Gastroesophageal sphincter (tissue), 4 donors: ENCODE results near the gene TMEM131. TPM values are rescaled to one million over a fixed set of nuclear protein-coding genes. Genes with fewer than 3 reads are reported as not detected.

ENCODE experiments used
- ATAC-seq: fragments of 150-250 bp; one replicate; pipeline ENCODE4 v1.9.1; 2016; ENCODE audit warnings: mild to moderate bottlenecking, moderate library complexity
- H3K27ac ChIP-seq, 4 donors: fragments of 200-600 bp; sonication (generic) in 3 of 4; 1 replicate in 3 of 4; 2 replicates in 1 of 4; pipeline ENCODE4 v1.5.1; 2016 to 2019
- H3K27me3 ChIP-seq: fragments of 200-600 bp; sonication (generic); one replicate; pipeline ENCODE4 v1.5.1; 2019
- H3K36me3 ChIP-seq, 2 donors: fragments of 200-600 bp; sonication (generic); one replicate each; pipeline ENCODE4 v1.5.1; 2019; ENCODE audit warnings: control low read depth in 1 of 2
- H3K4me1 ChIP-seq, 3 donors: fragments of 200-600 bp; sonication (generic); 1 replicate in 2 of 3; 2 replicates in 1 of 3; pipeline ENCODE4 v1.5.1; 2016 to 2019; ENCODE audit warnings: control low read depth in 2 of 3
- H3K4me3 ChIP-seq, 2 donors: fragments of 200-600 bp; sonication (generic); one replicate each; pipeline ENCODE4 v1.5.1; 2019; ENCODE audit warnings: mild to moderate bottlenecking in 1 of 2, moderate library complexity in 1 of 2
- H3K9me3 ChIP-seq, 3 donors: fragments of 200-600 bp; sonication (generic); one replicate each; pipeline ENCODE4 v1.5.1; 2017 to 2019; ENCODE audit warnings: control low read depth in 2 of 3
- CTCF ChIP-seq, 4 experiments: fragments of 200-600 bp in 2 of 4; fragments of 450-650 bp in 2 of 4; sonication (generic) in 1 of 4; IDR thresholded peaks; one replicate each; pipeline ENCODE4 v1.5.1; 2017 to 2019; ENCODE audit warnings: antibody characterized with exemption in 4 of 4, mild to moderate bottlenecking in 2 of 4, moderate library complexity in 2 of 4
- EP300 ChIP-seq: sonication (generic); formaldehyde crosslinking; IDR thresholded peaks from one replicate; pipeline ENCODE4 v1.6.1; 2017; ENCODE audit warnings: antibody characterized with exemption, mild to moderate bottlenecking
- POLR2A ChIP-seq, 2 donors: fragments of 450-650 bp; IDR thresholded peaks; one replicate each; pipeline ENCODE4 v1.6.1; 2017; ENCODE audit warnings: antibody characterized with exemption in 2 of 2, mild to moderate bottlenecking in 2 of 2, moderate library complexity in 1 of 2
- POLR2AphosphoS5 ChIP-seq: sonication (generic); formaldehyde crosslinking; IDR thresholded peaks from one replicate; pipeline ENCODE4 v1.6.1; 2017; ENCODE audit warnings: antibody characterized with exemption
- WGBS, 2 donors: methylation state at CpG; one replicate each; pipeline ENCODE4 v1.1.5; 2018; ENCODE audit warnings: low coverage in 1 of 2; 5-methylcytosine and 5-hydroxymethylcytosine counted together
- total RNA-seq, 4 donors: library from RNA; depleted of rRNA; stranded (reverse); fragments of >200 nt; gene quantifications; one replicate each; pipeline ENCODE4 v1.1.0, GENCODE V29; 2016

The TMEM131 gene
- total RNA-seq, 4 donors from 2014 or later = 32.0 to 46.4 (median 33.9) TPM

GRCh38 chr2:97931858-97932225 is 63.9 kb downstream of the TMEM131 start:
- TF ChIP-seq POLR2AphosphoS5 (no peak), CTCF (IDR thresholded peaks at IDR 0.05) (no peak), EP300 (no peak), POLR2A (IDR thresholded peaks at IDR 0.05) (no peak)
- Histone ChIP-seq H3K9me3 (no peaks in the 10 kb centered on the region), H3K4me1 (peaks cover 16 to 61% (median 18%) of the 10 kb centered on the region in 3 donors), H3K4me3 (no peak overlapping the region), H3K36me3 (no peaks in the 10 kb centered on the region), H3K27ac (no peak overlapping the region), H3K27me3 (no peaks in the 10 kb centered on the region)
- no peak for ATAC-seq

DNA sequence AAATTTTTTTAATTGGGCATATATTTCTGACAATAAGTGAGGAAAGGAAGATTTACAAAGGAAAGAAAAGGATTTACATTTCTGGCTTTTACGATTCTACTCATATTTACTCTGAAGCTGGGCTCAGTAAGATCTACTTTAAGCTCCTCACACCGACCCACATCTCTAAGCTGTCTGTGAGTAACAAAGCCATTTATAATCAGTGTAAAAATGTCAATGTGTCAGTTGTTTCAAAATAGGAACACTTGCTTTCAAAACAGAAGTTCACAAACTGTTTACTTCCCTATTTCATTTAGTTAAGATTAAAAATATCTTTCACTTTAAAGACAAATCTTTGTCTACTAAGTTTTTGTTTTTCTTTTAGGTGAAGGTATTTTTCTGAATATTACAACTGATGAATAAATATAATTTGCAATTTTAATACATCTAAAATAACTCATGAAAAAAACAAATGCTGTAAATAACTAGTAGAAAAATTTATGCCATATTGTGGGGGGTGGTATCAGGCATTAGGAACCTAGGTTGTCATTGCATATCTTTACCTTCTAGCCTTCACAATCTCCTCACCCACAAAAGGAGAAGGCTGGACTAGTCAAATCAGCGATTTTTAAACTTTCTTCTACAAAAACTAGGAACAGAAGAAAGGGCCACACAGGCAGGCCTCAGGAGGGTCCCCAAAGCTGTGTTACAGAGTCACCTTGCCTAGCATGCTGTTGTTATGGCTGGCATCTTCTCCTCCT is 64.5 kb downstream of the TMEM131 start:
- H3K9me3 ChIP-seq = no peaks in the 10 kb centered on the region
- no peak overlapping the region for H3K4me3 ChIP-seq
- H3K4me1 ChIP-seq = peaks cover 13 to 55% (median 15%) of the 10 kb centered on the region in 3 donors
- TF ChIP-seq POLR2AphosphoS5 (no peak), POLR2A (IDR thresholded peaks at IDR 0.05) (no peak), CTCF (IDR thresholded peaks at IDR 0.05) (no peak), EP300 (no peak)
- WGBS, 2 donors = 21 to 63% methylated on average over 2 to 3 of the region's 3 CpGs
- no peaks in the 10 kb centered on the region for H3K36me3 ChIP-seq
- H3K27me3 ChIP-seq = no peaks in the 10 kb centered on the region
- H3K27ac ChIP-seq = no peak overlapping the region
- no peak for ATAC-seq

- TF ChIP-seq POLR2A (IDR thresholded peaks at IDR 0.05) = no peak
- no peaks in the 10 kb centered on the region for H3K27me3 ChIP-seq
- 97 to 100% methylated on average over 3 of the region's 3 CpGs for WGBS, 2 donors
- H3K27ac ChIP-seq = no peak overlapping the region
- peaks cover 0 to 24% of the 10 kb centered on the region in 2 donors for H3K36me3 ChIP-seq
- H3K9me3 ChIP-seq = no peaks in the 10 kb centered on the region
- H3K4me3 ChIP-seq = no peak overlapping the region
- no peak for ATAC-seq
- peaks cover 0 to 30% (median 5%) of the 10 kb centered on the region in 3 donors for H3K4me1 ChIP-seq
These were observed 67.2 kb downstream of the TMEM131 start for GRCh38 chr2:97928591-97928990.

DNA sequence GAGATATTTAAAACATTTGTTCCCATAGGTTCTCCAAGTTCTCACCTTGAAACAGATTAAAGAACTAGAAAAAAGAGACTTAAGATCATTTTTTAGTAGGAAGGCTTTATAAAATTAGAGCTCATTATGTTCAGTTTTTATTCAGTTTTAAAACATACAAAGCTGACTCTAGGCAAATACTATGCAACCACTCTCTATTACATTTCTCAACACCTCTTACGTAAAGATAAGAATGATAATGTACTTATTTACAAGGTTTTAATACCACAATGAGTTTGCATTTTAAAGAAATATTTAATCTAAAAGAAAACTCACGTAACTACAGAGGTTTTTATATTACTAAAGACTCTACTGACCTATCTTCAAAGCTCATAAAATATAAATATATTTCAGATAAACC is 68.8 kb downstream of the TMEM131 start:
- Histone ChIP-seq H3K36me3 (peaks cover 0 to 31% of the 10 kb centered on the region in 2 donors), H3K27ac (no peak overlapping the region), H3K27me3 (no peaks in the 10 kb centered on the region), H3K4me1 (peaks cover 0 to 27% (median 5%) of the 10 kb centered on the region in 3 donors), H3K9me3 (no peaks in the 10 kb centered on the region), H3K4me3 (no peak overlapping the region)
- ATAC-seq = no peak
- no peak for TF ChIP-seq EP300
- TF ChIP-seq POLR2AphosphoS5 = no peak
- TF ChIP-seq CTCF (IDR thresholded peaks at IDR 0.05) = no peak
- TF ChIP-seq POLR2A (IDR thresholded peaks at IDR 0.05) = no peak
- WGBS, 2 donors = 86 to 95% methylated on average over 2 of the region's 2 CpGs

DNA sequence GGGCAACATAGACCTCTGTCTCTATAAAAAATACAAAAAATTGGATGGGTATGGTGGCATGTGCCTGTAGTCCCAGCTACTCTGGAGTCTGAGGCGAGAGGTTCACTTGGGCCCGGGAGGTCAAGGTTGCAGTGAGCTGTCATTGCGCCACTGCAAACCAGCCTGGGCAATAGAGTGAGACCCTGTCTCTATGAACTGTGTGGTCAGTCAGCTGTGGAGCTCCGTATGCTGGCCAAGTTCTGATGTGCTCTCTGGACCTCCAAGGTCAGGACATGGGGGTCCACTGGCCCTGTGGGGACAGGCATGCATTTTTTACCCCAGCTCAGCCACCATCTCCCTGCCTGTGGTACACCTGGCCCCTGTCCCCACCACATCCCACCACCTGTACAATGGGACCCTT is 71.6 kb downstream of the TMEM131 start:
- TF ChIP-seq EP300 = no peak
- no peak for TF ChIP-seq CTCF (IDR thresholded peaks at IDR 0.05)
- no peak for TF ChIP-seq POLR2A (IDR thresholded peaks at IDR 0.05)
- TF ChIP-seq POLR2AphosphoS5 = no peak
- H3K4me1 ChIP-seq = peaks cover 0 to 4% (median 0%) of the 10 kb centered on the region in 3 donors
- peaks cover 0 to 31% of the 10 kb centered on the region in 2 donors for H3K36me3 ChIP-seq
- H3K27ac ChIP-seq = no peak overlapping the region
- H3K4me3 ChIP-seq = no peak overlapping the region
- WGBS, 2 donors = 88 to 100% methylated on average over 3 of the region's 4 CpGs
- H3K27me3 ChIP-seq = no peaks in the 10 kb centered on the region
- H3K9me3 ChIP-seq = no peaks in the 10 kb centered on the region
- ATAC-seq = no peak
